M059J (cell line): Measurements from ENCODE around the gene KLHL36. TPM values are rescaled to one million over a fixed set of nuclear protein-coding genes. Genes with fewer than 3 reads are reported as not detected.

Source experiments
- DNase-seq: peaks from one replicate; pipeline ENCODE4 v3.0.0-alpha.2; 2012; ENCODE audit warnings: low read depth
- total RNA-seq: library from RNA; depleted of rRNA; stranded (reverse); fragments of >200 nt; shearing (Covaris generic); gene quantifications from 2 replicates; pipeline ENCODE4 v1.2.3, GENCODE V29; 2014; rRNA removed

KLHL36 gene
- total RNA-seq, result 23.5 and 39.6 TPM in 2 replicates

GRCh38 chr16:84647828-84648594 lies at the start of gene KLHL36:
KLHL36 (plus strand) TSS chr16:84648511; CDS start chr16:84650868, 2,357 bp downstream.
- DNase-seq, result peak; percentile 22

GRCh38 chr16:84599521-84600202 lies 48.6 kb upstream of the KLHL36 start:
- peak; percentile 78 for DNase-seq

GRCh38 chr16:84600343-84601229 lies 47.7 kb upstream of the KLHL36 start:
- DNase-seq, result no peak

- DNase-seq, result peak; percentile 99
Observed at GRCh38 chr16:84603140-84603816, 45.0 kb upstream of the KLHL36 start.

GRCh38 chr16:84603940-84604339 lies 44.4 kb upstream of the KLHL36 start:
- DNase-seq, result no peak

- no peak for DNase-seq
Observed at GRCh38 chr16:84604477-84605013, 43.8 kb upstream of the KLHL36 start.

- DNase-seq, result peak; percentile 39
Observed at GRCh38 chr16:84605339-84605848, 42.9 kb upstream of the KLHL36 start.

GRCh38 chr16:84606081-84606875 lies 42.0 kb upstream of the KLHL36 start:
- no peak for DNase-seq

- no peak for DNase-seq
Observed at GRCh38 chr16:84607061-84607460, 41.2 kb upstream of the KLHL36 start.

GRCh38 chr16:84607694-84608093 lies 40.6 kb upstream of the KLHL36 start:
- no peak for DNase-seq

GRCh38 chr16:84608282-84608681 lies 40.0 kb upstream of the KLHL36 start:
- no peak for DNase-seq

- DNase-seq, result no peak
Observed at GRCh38 chr16:84609563-84610177, 38.6 kb upstream of the KLHL36 start.

GRCh38 chr16:84610376-84610775 lies 37.9 kb upstream of the KLHL36 start:
- DNase-seq, result no peak

- no peak for DNase-seq
Observed at GRCh38 chr16:84611041-84611440, 37.3 kb upstream of the KLHL36 start.

- no peak for DNase-seq
Observed at GRCh38 chr16:84612686-84613085, 35.6 kb upstream of the KLHL36 start.

GRCh38 chr16:84613408-84614072 lies 34.8 kb upstream of the KLHL36 start:
- DNase-seq, result no peak

GRCh38 chr16:84614073-84614459 lies 34.2 kb upstream of the KLHL36 start:
- no peak for DNase-seq

GRCh38 chr16:84614623-84614967 lies 33.7 kb upstream of the KLHL36 start:
- DNase-seq, result no peak
